B cell (primary cell): Measurements from ENCODE around the gene SDK2.

ENCODE experiments used
- EZH2 ChIP-seq: IDR thresholded peaks from 2 replicates; pipeline ENCODE4 v1.6.1; 2012; ENCODE audit warnings: borderline replicate concordance, low read depth, mild to moderate bottlenecking, moderate library complexity, low read length; ENCODE audit not compliant: insufficient read depth, poor library complexity, severe bottlenecking
- TF ChIP-seq, protein P1 (sequence below): fragments of 200-600 bp; IDR thresholded peaks from one replicate; pipeline ENCODE4 v1.8.0; 2022; ENCODE audit warnings: antibody characterized with exemption, mild to moderate bottlenecking

DNA sequence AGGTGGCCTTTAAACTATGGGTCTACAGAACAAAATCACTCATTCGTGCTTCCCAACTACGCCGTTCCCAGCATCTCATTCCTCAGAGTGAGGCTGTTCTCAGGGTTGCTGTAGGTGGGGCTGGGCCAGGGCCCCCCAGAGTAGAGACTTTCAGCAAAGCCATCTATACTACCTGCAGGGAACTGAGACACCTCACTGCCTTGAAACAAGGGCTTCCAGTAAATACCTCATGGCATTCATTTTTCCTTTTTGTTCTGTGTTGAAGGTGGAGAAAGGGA, 4.2 kb upstream of the SDK2 start:
- TF ChIP-seq EZH2: no peak
- TF ChIP-seq, protein P1, sequence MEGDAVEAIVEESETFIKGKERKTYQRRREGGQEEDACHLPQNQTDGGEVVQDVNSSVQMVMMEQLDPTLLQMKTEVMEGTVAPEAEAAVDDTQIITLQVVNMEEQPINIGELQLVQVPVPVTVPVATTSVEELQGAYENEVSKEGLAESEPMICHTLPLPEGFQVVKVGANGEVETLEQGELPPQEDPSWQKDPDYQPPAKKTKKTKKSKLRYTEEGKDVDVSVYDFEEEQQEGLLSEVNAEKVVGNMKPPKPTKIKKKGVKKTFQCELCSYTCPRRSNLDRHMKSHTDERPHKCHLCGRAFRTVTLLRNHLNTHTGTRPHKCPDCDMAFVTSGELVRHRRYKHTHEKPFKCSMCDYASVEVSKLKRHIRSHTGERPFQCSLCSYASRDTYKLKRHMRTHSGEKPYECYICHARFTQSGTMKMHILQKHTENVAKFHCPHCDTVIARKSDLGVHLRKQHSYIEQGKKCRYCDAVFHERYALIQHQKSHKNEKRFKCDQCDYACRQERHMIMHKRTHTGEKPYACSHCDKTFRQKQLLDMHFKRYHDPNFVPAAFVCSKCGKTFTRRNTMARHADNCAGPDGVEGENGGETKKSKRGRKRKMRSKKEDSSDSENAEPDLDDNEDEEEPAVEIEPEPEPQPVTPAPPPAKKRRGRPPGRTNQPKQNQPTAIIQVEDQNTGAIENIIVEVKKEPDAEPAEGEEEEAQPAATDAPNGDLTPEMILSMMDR: no peak
